OCI-LY1 (cell line): Measurements from ENCODE around the gene MED13L.

Experiments
- H2AFZ ChIP-seq: fragments of 200-600 bp; sonication (generic), shearing (Covaris generic); 2 replicates; pipeline ENCODE4 v1.6.0; 2014; ENCODE audit warnings: antibody characterized with exemption, mild to moderate bottlenecking, low read length
- H3F3A ChIP-seq: fragments of 200-600 bp; sonication (generic), shearing (Covaris generic); 2 replicates; pipeline ENCODE4 v1.6.0; 2014; ENCODE audit warnings: mild to moderate bottlenecking, antibody characterized with exemption, low read length, moderate library complexity; ENCODE audit not compliant: insufficient read depth
- H3K27ac ChIP-seq: fragments of 200-600 bp; sonication (generic); 2 replicates; pipeline ENCODE4 v1.5.1; 2014; ENCODE audit warnings: low read length, mixed run types, mild to moderate bottlenecking, low read depth; ENCODE audit not compliant: poor library complexity, severe bottlenecking
- H3K27me3 ChIP-seq: fragments of 200-600 bp; sonication (generic); 2 replicates; pipeline ENCODE4 v1.6.0; 2014; ENCODE audit warnings: antibody characterized with exemption, mild to moderate bottlenecking, low read length, moderate library complexity; ENCODE audit not compliant: insufficient read depth
- H3K36me3 ChIP-seq: fragments of 200-600 bp; sonication (generic); 2 replicates; pipeline ENCODE4 v1.6.1; 2014; ENCODE audit warnings: mild to moderate bottlenecking, antibody characterized with exemption, low read length, moderate library complexity, mixed read lengths; ENCODE audit not compliant: insufficient read depth
- H3K4me1 ChIP-seq: fragments of 200-600 bp; sonication (generic); 2 replicates; pipeline ENCODE4 v1.5.1; 2014; ENCODE audit warnings: mild to moderate bottlenecking, low read length, moderate library complexity; ENCODE audit not compliant: insufficient read depth, severe bottlenecking
- H3K4me2 ChIP-seq: fragments of 200-600 bp; sonication (generic), shearing (Covaris generic); 2 replicates; pipeline ENCODE4 v1.6.1; 2014; ENCODE audit warnings: low read length
- H3K4me3 ChIP-seq: fragments of 200-600 bp; sonication (generic); 2 replicates; pipeline ENCODE4 v1.5.1; 2014; ENCODE audit warnings: low read length, low read depth, mild to moderate bottlenecking, mixed read lengths; ENCODE audit not compliant: poor library complexity, severe bottlenecking
- H3K79me2 ChIP-seq: fragments of 200-600 bp; shearing (Covaris generic); 2 replicates; pipeline ENCODE4 v1.6.1; 2016; ENCODE audit warnings: mixed run types, low read length, mixed read lengths; ENCODE audit not compliant: insufficient read depth
- H3K9ac ChIP-seq: fragments of 200-600 bp; sonication (generic), shearing (Covaris generic); 2 replicates; pipeline ENCODE4 v1.6.1; 2014; ENCODE audit warnings: mild to moderate bottlenecking, low read length, mixed read lengths
- H3K9me2 ChIP-seq: fragments of 200-600 bp; sonication (generic), shearing (Covaris generic); 2 replicates; pipeline ENCODE4 v1.6.1; 2014; ENCODE audit warnings: low read depth, mild to moderate bottlenecking, low read length, mixed read lengths
- H3K9me3 ChIP-seq: fragments of 200-600 bp; shearing (Covaris generic); 2 replicates; pipeline ENCODE4 v1.6.1; 2014; ENCODE audit warnings: low read length, mixed read lengths
- H4K20me1 ChIP-seq: fragments of 200-600 bp; sonication (generic), shearing (Covaris generic); 2 replicates; pipeline ENCODE4 v1.6.0; 2016; ENCODE audit warnings: mild to moderate bottlenecking, low read length; ENCODE audit not compliant: insufficient read depth
- CTCF ChIP-seq: fragments of 200-600 bp; sonication (generic), shearing (Covaris generic); IDR thresholded peaks from 2 replicates; pipeline ENCODE4 v1.5.1; 2017; ENCODE audit warnings: mild to moderate bottlenecking, antibody characterized with exemption, low read length, moderate library complexity, mixed read lengths
- EZH2 ChIP-seq: fragments of 200-600 bp; sonication (generic), shearing (Covaris generic); IDR thresholded peaks from 2 replicates; pipeline ENCODE4 v1.8.0; 2017; ENCODE audit warnings: borderline replicate concordance, mixed run types, mild to moderate bottlenecking, antibody characterized with exemption, low read length, moderate library complexity, mixed read lengths

Gene MED13L

GRCh38 chr12:115956659-115957058, 320.8 kb downstream of the MED13L start:
- Histone ChIP-seq H3K27me3 (no peaks in the 10 kb centered on the region), H3K9ac (no peak overlapping the region), H4K20me1 (no peaks in the 10 kb centered on the region), H3K4me1 (no peaks in the 10 kb centered on the region), H3K4me3 (no peak overlapping the region), H3K4me2 (no peak overlapping the region), H3K36me3 (peaks cover 18% of the 10 kb centered on the region; the same call in 1 of the 2 replicates), H3K9me3 (no peaks in the 10 kb centered on the region), H3K79me2 (no peaks in the 10 kb centered on the region), H3K27ac (no peak overlapping the region), H3F3A (no peaks in the 10 kb centered on the region), H3K9me2 (no peaks in the 10 kb centered on the region), H2AFZ (no peak overlapping the region)
- TF ChIP-seq EZH2 (no peak), CTCF (no peak)

GRCh38 chr12:115956236-115956635, 321.3 kb downstream of the MED13L start:
- no peak overlapping the region for H3K4me2 ChIP-seq
- H3K36me3 ChIP-seq = peaks cover 18% of the 10 kb centered on the region; the same call in 1 of the 2 replicates

GRCh38 chr12:115953450-115953849, 324.0 kb downstream of the MED13L start:
- Histone ChIP-seq H3K9me2 (no peaks in the 10 kb centered on the region), H3K9me3 (no peaks in the 10 kb centered on the region), H3K4me2 (no peak overlapping the region), H3F3A (no peaks in the 10 kb centered on the region), H3K9ac (no peak overlapping the region), H4K20me1 (no peaks in the 10 kb centered on the region), H3K27ac (no peak overlapping the region), H3K79me2 (no peaks in the 10 kb centered on the region), H3K4me3 (no peak overlapping the region), H3K4me1 (no peaks in the 10 kb centered on the region), H3K36me3 (0 out of 2 replicates have a peak, but pooled peaks cover 7% of the 10 kb centered on the region), H2AFZ (no peak overlapping the region), H3K27me3 (no peaks in the 10 kb centered on the region)
- no peak for TF ChIP-seq CTCF
- TF ChIP-seq EZH2 = no peak

More at GRCh38 chr12:115956236-115956635, 321.3 kb downstream of the MED13L start:
- no peak overlapping the region for H3K27ac ChIP-seq
- TF ChIP-seq CTCF (no peak), EZH2 (no peak)
- H3K27me3 ChIP-seq = no peaks in the 10 kb centered on the region
- H3F3A ChIP-seq = no peaks in the 10 kb centered on the region
- no peak overlapping the region for H3K4me3 ChIP-seq
- H3K9me3 ChIP-seq = no peaks in the 10 kb centered on the region
- no peaks in the 10 kb centered on the region for H3K4me1 ChIP-seq
- H3K9ac ChIP-seq = no peak overlapping the region
- no peaks in the 10 kb centered on the region for H3K9me2 ChIP-seq
- H2AFZ ChIP-seq = no peak overlapping the region
- no peaks in the 10 kb centered on the region for H3K79me2 ChIP-seq
- no peaks in the 10 kb centered on the region for H4K20me1 ChIP-seq
